WERI-Rb-1 (cell line): Measurements from ENCODE around the gene P3H2.

ENCODE experiments used
- DNase-seq: peaks from one replicate; pipeline ENCODE4 v3.0.0-alpha.2; 2020
- H3K27ac ChIP-seq: fragments of 250-450 bp; sonication (Bioruptor Pico); 2 replicates; pipeline ENCODE4 v1.5.1; 2020; ENCODE audit warnings: mild to moderate bottlenecking, moderate library complexity
- H3K27me3 ChIP-seq: fragments of 250-450 bp; sonication (Bioruptor Pico); 2 replicates; pipeline ENCODE4 v1.5.1; 2021; ENCODE audit warnings: mild to moderate bottlenecking, low read depth, moderate library complexity; ENCODE audit not compliant: insufficient read depth, severe bottlenecking
- H3K36me3 ChIP-seq: fragments of 250-450 bp; sonication (Bioruptor Pico); 2 replicates; pipeline ENCODE4 v1.5.1; 2020; ENCODE audit warnings: mild to moderate bottlenecking, moderate library complexity
- H3K4me3 ChIP-seq: 2 replicates; pipeline ENCODE4 v1.5.1; 2011; ENCODE audit warnings: low read depth, mild to moderate bottlenecking, control low read depth, low read length
- H3K9me3 ChIP-seq: fragments of 250-450 bp; sonication (Bioruptor Pico); 2 replicates; pipeline ENCODE4 v1.5.1; 2021; ENCODE audit warnings: mild to moderate bottlenecking, moderate library complexity; ENCODE audit not compliant: severe bottlenecking
- CTCF ChIP-seq: IDR thresholded peaks from 2 replicates; pipeline ENCODE4 v1.5.1; 2011; ENCODE audit warnings: low read depth, mild to moderate bottlenecking, control low read depth, inconsistent platforms, low read length

The P3H2 gene

GRCh38 chr3:190077395-190078045, 43.2 kb downstream of the P3H2 start:
- no peak for TF ChIP-seq CTCF
- no peak for DNase-seq
- Histone ChIP-seq H3K9me3 (no peaks in the 10 kb centered on the region), H3K4me3 (no peak overlapping the region), H3K27ac (no peak overlapping the region), H3K36me3 (no peaks in the 10 kb centered on the region), H3K27me3 (no peaks in the 10 kb centered on the region)

- no peak for DNase-seq
- Histone ChIP-seq H3K27me3 (no peaks in the 10 kb centered on the region), H3K27ac (no peak overlapping the region), H3K36me3 (no peaks in the 10 kb centered on the region), H3K4me3 (no peak overlapping the region), H3K9me3 (no peaks in the 10 kb centered on the region)
- no peak for TF ChIP-seq CTCF
Observed at GRCh38 chr3:190076601-190077394, 43.9 kb downstream of the P3H2 start.

DNA sequence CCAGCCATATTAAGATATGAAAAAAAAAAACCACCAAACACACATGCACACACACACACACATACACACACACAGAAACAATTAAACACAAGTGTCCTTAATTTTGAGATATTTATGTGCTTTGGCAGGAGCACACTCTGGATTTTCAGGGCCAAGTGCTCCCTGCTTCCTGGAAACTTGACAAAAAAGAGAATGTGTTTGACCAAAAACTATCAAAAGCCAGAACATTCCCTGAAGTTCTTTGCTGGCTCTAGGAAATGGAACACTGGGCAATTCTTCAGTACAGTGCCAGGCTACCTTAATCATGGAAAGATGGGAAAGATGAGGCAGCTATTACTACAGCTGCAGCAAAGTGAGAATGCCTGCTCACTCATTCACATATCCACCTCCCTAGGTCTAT, 44.6 kb downstream of the P3H2 start:
- TF ChIP-seq CTCF: no peak
- no peak for DNase-seq
- no peaks in the 10 kb centered on the region for H3K9me3 ChIP-seq
- no peaks in the 10 kb centered on the region for H3K36me3 ChIP-seq
- H3K4me3 ChIP-seq: no peak overlapping the region
- no peaks in the 10 kb centered on the region for H3K27me3 ChIP-seq
- H3K27ac ChIP-seq: no peak overlapping the region

- no peaks in the 10 kb centered on the region for H3K27me3 ChIP-seq
- no peak overlapping the region for H3K27ac ChIP-seq
- DNase-seq: no peak
- no peaks in the 10 kb centered on the region for H3K9me3 ChIP-seq
- H3K4me3 ChIP-seq: no peak overlapping the region
- TF ChIP-seq CTCF: no peak
- no peaks in the 10 kb centered on the region for H3K36me3 ChIP-seq
Observed at GRCh38 chr3:190074817-190075216, 45.9 kb downstream of the P3H2 start.

GRCh38 chr3:190073264-190074008, 47.3 kb downstream of the P3H2 start:
- Histone ChIP-seq H3K9me3 (no peaks in the 10 kb centered on the region), H3K36me3 (no peaks in the 10 kb centered on the region), H3K27ac (no peak overlapping the region), H3K4me3 (no peak overlapping the region), H3K27me3 (no peaks in the 10 kb centered on the region)
- DNase-seq: no peak
- TF ChIP-seq CTCF: no peak
